Trophoblast cell (in vitro differentiated cells and primary cell): ENCODE results near the gene PLEK2.

ENCODE experiments used
- DNase-seq, 2 donors: peaks; one replicate each; pipeline ENCODE4 v3.0.0-alpha.2; 2016
- H2AFZ ChIP-seq: 2 replicates; pipeline ENCODE4 v1.6.1; 2013; ENCODE audit warnings: low read length, moderate library complexity, mild to moderate bottlenecking; ENCODE audit not compliant: insufficient read depth, poor library complexity
- H2AK5ac ChIP-seq: 2 replicates; pipeline ENCODE4 v1.6.1; 2013; ENCODE audit warnings: mild to moderate bottlenecking, low read length
- H2BK120ac ChIP-seq: 2 replicates; pipeline ENCODE4 v1.6.1; 2013; ENCODE audit warnings: low read length, mild to moderate bottlenecking, moderate library complexity; ENCODE audit not compliant: insufficient read depth, poor library complexity
- H2BK12ac ChIP-seq: 2 replicates; pipeline ENCODE4 v1.6.1; 2013; ENCODE audit warnings: mild to moderate bottlenecking, low read length, moderate library complexity
- H2BK5ac ChIP-seq: 2 replicates; pipeline ENCODE4 v1.6.1; 2013; ENCODE audit warnings: low read length, low read depth, moderate library complexity, mild to moderate bottlenecking; ENCODE audit not compliant: poor library complexity
- H3K14ac ChIP-seq: 2 replicates; pipeline ENCODE4 v1.6.1; 2013; ENCODE audit warnings: mild to moderate bottlenecking, low read length
- H3K18ac ChIP-seq: 2 replicates; pipeline ENCODE4 v1.6.1; 2013; ENCODE audit warnings: mild to moderate bottlenecking, low read length
- H3K23ac ChIP-seq: 2 replicates; pipeline ENCODE4 v1.6.1; 2013; ENCODE audit warnings: low read length
- H3K27ac ChIP-seq: 2 replicates; pipeline ENCODE4 v1.5.1; 2013; ENCODE audit warnings: low read depth, mild to moderate bottlenecking, inconsistent platforms, low read length, moderate library complexity
- H3K27me3 ChIP-seq: 2 replicates; pipeline ENCODE4 v1.6.1; 2013; ENCODE audit warnings: inconsistent platforms, mild to moderate bottlenecking, low read length, moderate library complexity; ENCODE audit not compliant: insufficient read depth
- H3K36me3 ChIP-seq, 2 experiments: 1 replicate in 1 of 2; 2 replicates in 1 of 2; pipeline ENCODE4 v1.6.1; 2013; ENCODE audit warnings: low read length in 2 of 2, mild to moderate bottlenecking in 2 of 2, moderate library complexity in 1 of 2; ENCODE audit not compliant: insufficient read depth in 2 of 2, control insufficient read depth in 1 of 2
- H3K4ac ChIP-seq: 2 replicates; pipeline ENCODE4 v1.6.1; 2013; ENCODE audit warnings: low read depth, mild to moderate bottlenecking, low read length, moderate library complexity
- H3K4me1 ChIP-seq, 2 experiments: 1 replicate in 1 of 2; 2 replicates in 1 of 2; pipeline ENCODE4 v1.6.1; 2013; ENCODE audit warnings: low read length in 2 of 2, mild to moderate bottlenecking in 2 of 2, moderate library complexity in 1 of 2; ENCODE audit not compliant: insufficient read depth in 2 of 2, control insufficient read depth in 1 of 2
- H3K4me2 ChIP-seq: 2 replicates; pipeline ENCODE4 v1.6.1; 2013; ENCODE audit warnings: inconsistent platforms, mild to moderate bottlenecking, low read length, moderate library complexity
- H3K4me3 ChIP-seq: 2 replicates; pipeline ENCODE4 v1.5.1; 2013; ENCODE audit warnings: mild to moderate bottlenecking, low read depth, low read length, inconsistent platforms
- H3K79me1 ChIP-seq: one replicate; pipeline ENCODE4 v1.6.1; 2013; ENCODE audit warnings: low read length
- H3K79me2 ChIP-seq: 2 replicates; pipeline ENCODE4 v1.6.1; 2013; ENCODE audit warnings: low read length, mild to moderate bottlenecking; ENCODE audit not compliant: control insufficient read depth, insufficient read depth, poor library complexity
- H3K9ac ChIP-seq: 2 replicates; pipeline ENCODE4 v1.6.1; 2013; ENCODE audit warnings: mild to moderate bottlenecking, low read length
- H3K9me3 ChIP-seq: 2 replicates; pipeline ENCODE4 v1.6.1; 2013; ENCODE audit warnings: low read depth, mild to moderate bottlenecking, control low read depth, inconsistent platforms, low read length; ENCODE audit not compliant: insufficient read depth
- H4K12ac ChIP-seq: 2 replicates; pipeline ENCODE4 v1.6.1; 2013; ENCODE audit warnings: low read depth, mild to moderate bottlenecking, low read length, moderate library complexity
- H4K8ac ChIP-seq: 2 replicates; pipeline ENCODE4 v1.6.1; 2013; ENCODE audit warnings: low read depth, mild to moderate bottlenecking, low read length, moderate library complexity
- H4K91ac ChIP-seq: one replicate; pipeline ENCODE4 v1.6.1; 2013; ENCODE audit warnings: low read depth, mild to moderate bottlenecking, low read length, moderate library complexity
- WGBS: extraction: QIAGEN DNeasy Blood & Tissue Kit; methylation state at CpG from one replicate; pipeline ENCODE4 v1.1.7; 2013; ENCODE audit warnings: missing lambda C conversion rate; ENCODE audit not compliant: insufficient read length, insufficient coverage; ENCODE audit errors: extremely low coverage; 5-methylcytosine and 5-hydroxymethylcytosine counted together

PLEK2 gene

DNA sequence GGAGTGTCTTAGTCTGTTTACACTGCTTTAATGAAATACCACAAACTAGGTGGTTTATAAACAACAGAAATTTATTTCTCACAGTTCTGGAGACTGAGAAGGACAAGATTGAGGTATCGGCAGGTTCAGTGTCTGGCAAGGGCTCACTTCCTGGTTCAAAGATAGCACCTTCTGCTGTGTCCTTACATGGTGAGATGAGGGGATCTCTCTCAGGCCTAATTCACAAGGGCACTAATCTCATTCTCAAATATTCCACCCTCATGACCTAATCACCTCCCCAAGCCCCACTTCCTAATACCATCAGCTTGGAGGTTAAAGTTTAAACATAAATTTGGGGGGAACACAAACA, 35.0 kb upstream of the PLEK2 start:
- DNase-seq: no peak
- no CpG with 5 or more reads among the region's 1 CpG for WGBS
- H3K9ac ChIP-seq: no peak overlapping the region

GRCh38 chr14:67446371-67447032, 34.5 kb upstream of the PLEK2 start:
- H3K9me3 ChIP-seq: peaks cover 4% of the 10 kb centered on the region
- H3K27ac ChIP-seq: no peak overlapping the region
- no peak for DNase-seq
- H3K4ac ChIP-seq: no peak overlapping the region
- no peak overlapping the region for H4K12ac ChIP-seq
- no peak overlapping the region for H3K9ac ChIP-seq
- no peak overlapping the region for H3K4me2 ChIP-seq
- peaks cover 0 to 2% of the 10 kb centered on the region in 2 experiments for H3K4me1 ChIP-seq
- H3K79me2 ChIP-seq: no peaks in the 10 kb centered on the region
- no peak overlapping the region for H4K91ac ChIP-seq
- H3K23ac ChIP-seq: no peak overlapping the region
- H2AK5ac ChIP-seq: no peak overlapping the region
- no peaks in the 10 kb centered on the region for H3K27me3 ChIP-seq
- no peak overlapping the region for H3K18ac ChIP-seq
- H4K8ac ChIP-seq: no peak overlapping the region
- no peaks in the 10 kb centered on the region for H3K79me1 ChIP-seq
- no peak overlapping the region for H3K14ac ChIP-seq
- no peak overlapping the region for H3K4me3 ChIP-seq
- no peak overlapping the region for H2BK5ac ChIP-seq
- no peak overlapping the region for H2BK12ac ChIP-seq
- H3K36me3 ChIP-seq: no peaks in the 10 kb centered on the region
- H2BK120ac ChIP-seq: no peak overlapping the region
- WGBS: no CpG with 5 or more reads among the region's 8 CpGs
- no peak overlapping the region for H2AFZ ChIP-seq

More for the DNA sequence above, 35.0 kb upstream of the PLEK2 start:
- Histone ChIP-seq H3K23ac (no peak overlapping the region), H3K14ac (no peak overlapping the region), H3K4me1 (peaks cover 0 to 2% of the 10 kb centered on the region in 2 experiments), H3K36me3 (no peaks in the 10 kb centered on the region), H2BK5ac (no peak overlapping the region), H2BK120ac (no peak overlapping the region), H3K9me3 (peaks cover 4% of the 10 kb centered on the region), H2AK5ac (no peak overlapping the region), H3K27ac (no peak overlapping the region), H3K27me3 (no peaks in the 10 kb centered on the region), H2BK12ac (no peak overlapping the region), H4K8ac (no peak overlapping the region), H4K91ac (no peak overlapping the region), H2AFZ (no peak overlapping the region), H4K12ac (no peak overlapping the region), H3K4me2 (no peak overlapping the region), H3K79me2 (no peaks in the 10 kb centered on the region), H3K18ac (no peak overlapping the region), H3K4me3 (no peak overlapping the region), H3K79me1 (no peaks in the 10 kb centered on the region), H3K4ac (no peak overlapping the region)

GRCh38 chr14:67444395-67444794, 32.4 kb upstream of the PLEK2 start:
- WGBS: no CpG with 5 or more reads among the region's 3 CpGs
- no peak for DNase-seq

GRCh38 chr14:67442139-67442906, 30.4 kb upstream of the PLEK2 start:
- Histone ChIP-seq H2BK5ac (no peak overlapping the region), H3K4me1 (peaks cover 0 to 2% of the 10 kb centered on the region in 2 experiments), H3K9ac (no peak overlapping the region), H2AFZ (no peak overlapping the region), H3K4ac (no peak overlapping the region), H4K91ac (no peak overlapping the region), H3K27ac (no peak overlapping the region), H2BK12ac (no peak overlapping the region), H3K36me3 (no peaks in the 10 kb centered on the region), H3K23ac (no peak overlapping the region), H3K79me2 (no peaks in the 10 kb centered on the region), H3K9me3 (no peaks in the 10 kb centered on the region), H3K79me1 (no peaks in the 10 kb centered on the region), H3K14ac (no peak overlapping the region), H2AK5ac (no peak overlapping the region), H3K4me2 (no peak overlapping the region), H3K18ac (no peak overlapping the region), H4K12ac (no peak overlapping the region), H4K8ac (no peak overlapping the region), H2BK120ac (no peak overlapping the region), H3K4me3 (no peak overlapping the region), H3K27me3 (no peaks in the 10 kb centered on the region)
- DNase-seq: no peak
- no CpG with 5 or more reads among the region's 8 CpGs for WGBS

More at GRCh38 chr14:67444395-67444794, 32.4 kb upstream of the PLEK2 start:
- no peak overlapping the region for H3K27ac ChIP-seq
- H3K79me2 ChIP-seq: no peaks in the 10 kb centered on the region
- H3K9me3 ChIP-seq: peaks cover 1% of the 10 kb centered on the region
- H4K12ac ChIP-seq: no peak overlapping the region
- H3K79me1 ChIP-seq: no peaks in the 10 kb centered on the region
- H3K14ac ChIP-seq: no peak overlapping the region
- no peak overlapping the region for H2AK5ac ChIP-seq
- H3K18ac ChIP-seq: no peak overlapping the region
- H3K27me3 ChIP-seq: no peaks in the 10 kb centered on the region
- H3K4ac ChIP-seq: no peak overlapping the region
- H3K36me3 ChIP-seq: no peaks in the 10 kb centered on the region
- H4K91ac ChIP-seq: no peak overlapping the region
- peaks cover 0 to 2% of the 10 kb centered on the region in 2 experiments for H3K4me1 ChIP-seq
- no peak overlapping the region for H3K23ac ChIP-seq
- no peak overlapping the region for H2AFZ ChIP-seq
- H3K9ac ChIP-seq: no peak overlapping the region
- no peak overlapping the region for H2BK5ac ChIP-seq
- H3K4me2 ChIP-seq: no peak overlapping the region
- no peak overlapping the region for H2BK12ac ChIP-seq
- H3K4me3 ChIP-seq: no peak overlapping the region
- no peak overlapping the region for H2BK120ac ChIP-seq
- H4K8ac ChIP-seq: no peak overlapping the region
